Measurements from ENCODE around the gene SLC25A21. TPM values are rescaled to one million over a fixed set of nuclear protein-coding genes. Genes with fewer than 3 reads are reported as not detected.
A peak's percentile ranks its signal among the peaks of the same experiment; 100 is the strongest.

SLC25A21 gene
- total RNA-seq, 2 donors from 2014 or later = not detected

GRCh38 chr14:36647417-36647823 lies 525.0 kb downstream of the SLC25A21 start:
- DNase-seq (ENCODE audit: low spot score in 2 of 2) = no peak
- Mint-ChIP-seq H3K27ac (no peak overlapping the region), H3K9me3 (no peaks in the 10 kb centered on the region), H3K36me3 (peaks cover 5 to 12% of the 10 kb centered on the region in 2 donors)
- ATAC-seq = no peak

DNA sequence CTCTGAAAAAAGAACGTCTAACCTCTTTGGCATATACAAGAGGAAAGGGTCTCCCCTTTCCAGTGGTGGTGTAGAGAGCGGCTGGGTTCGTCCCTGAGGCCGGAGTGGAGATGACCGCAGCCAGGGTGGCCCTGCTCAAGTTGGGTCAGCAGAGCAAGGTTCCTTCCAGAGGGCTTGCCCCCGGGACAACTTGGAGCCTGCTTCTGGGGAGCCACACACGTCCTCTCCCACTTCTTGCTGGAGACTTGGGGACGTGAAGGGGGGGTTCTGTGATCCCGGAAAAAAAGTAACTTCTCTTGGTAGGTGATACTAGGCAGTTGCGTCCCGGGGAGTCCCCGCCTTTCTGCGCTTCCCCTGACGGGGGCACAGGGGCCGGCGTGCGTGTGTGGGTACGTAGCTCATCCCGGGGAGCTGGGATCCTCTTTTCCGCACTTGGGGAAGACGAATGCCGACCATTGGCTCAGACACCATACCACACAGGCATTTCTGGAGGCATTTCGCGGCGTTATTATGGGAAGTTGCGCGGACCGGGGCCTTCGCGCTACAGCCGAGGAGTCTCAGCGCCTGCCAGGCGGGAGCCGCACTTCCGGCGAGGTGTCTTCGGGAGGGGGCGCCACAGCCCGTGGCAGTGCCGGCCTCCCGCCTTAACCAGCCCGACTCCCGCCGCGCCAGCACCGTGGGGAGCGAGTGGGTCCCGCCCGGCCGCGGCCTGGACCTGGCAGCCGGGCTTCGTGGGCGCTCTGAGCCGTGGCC lies 525.6 kb downstream of the SLC25A21 start:
- Mint-ChIP-seq H3K9me3 (no peaks in the 10 kb centered on the region), H3K27ac (peak overlapping the region in 1 of 2 donors; percentile 50), H3K36me3 (peaks cover 5 to 12% of the 10 kb centered on the region in 2 donors)
- peak in 1 of 2 donors; percentile 3 for DNase-seq (ENCODE audit: low spot score in 2 of 2)
- ATAC-seq = no peak

DNA sequence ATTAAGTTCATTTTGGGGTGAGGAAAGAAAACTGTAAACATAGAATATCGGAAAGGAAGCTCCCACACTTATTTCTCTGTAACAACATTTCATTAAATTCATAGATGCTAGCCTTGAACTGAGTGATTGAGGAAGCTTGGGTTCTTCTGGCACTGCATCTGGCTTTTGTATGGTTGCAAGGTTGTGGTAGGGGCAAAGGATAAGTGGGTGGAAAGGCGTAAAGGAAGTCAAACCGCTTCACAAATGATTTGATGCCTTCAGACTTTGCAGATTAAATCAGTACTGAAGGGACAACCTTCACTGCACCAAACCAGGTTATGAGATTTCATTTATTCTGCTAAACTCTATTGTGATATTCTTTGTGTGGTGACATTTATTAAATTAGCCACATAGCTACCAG lies 538.8 kb downstream of the SLC25A21 start:
- no peak for DNase-seq (ENCODE audit: low spot score in 2 of 2)
- peaks cover 0 to 4% of the 10 kb centered on the region in 2 donors for H3K36me3 Mint-ChIP-seq
- ATAC-seq = no peak
- H3K27ac Mint-ChIP-seq = no peak overlapping the region
- H3K9me3 Mint-ChIP-seq = peaks cover 7 to 8% of the 10 kb centered on the region in 2 donors

Other genes starting within 250 kb of the SLC25A21 start
- gene MIPOL1, start 25.3 kb upstream of the SLC25A21 start, total RNA-seq = under 1 TPM in 1 of 2 donors, not detected in 1; 0.23 TPM